HG03457 (cell line): ENCODE measurements around the gene MRI1.
"Not testable (repeated sequence)": the region's sequence is repeated elsewhere in the genome, so short reads cannot be mapped to it uniquely, and the experiment has no call there.

ENCODE experiments used
- ATAC-seq: cut with Tn5 transposase; IDR thresholded peaks from one replicate; pipeline ENCODE4 v1.9.1; 2021; ENCODE audit warnings: moderate number of reproducible peaks; ENCODE audit not compliant: unreplicated experiment

Gene MRI1

GRCh38 chr19:13764101-13764807 is at the start of gene MRI1:
TSS of gene MRI1 (plus strand) at chr19:13764522. CDS start at chr19:13764589, 67 bp downstream.
- no peak for ATAC-seq

DNA sequence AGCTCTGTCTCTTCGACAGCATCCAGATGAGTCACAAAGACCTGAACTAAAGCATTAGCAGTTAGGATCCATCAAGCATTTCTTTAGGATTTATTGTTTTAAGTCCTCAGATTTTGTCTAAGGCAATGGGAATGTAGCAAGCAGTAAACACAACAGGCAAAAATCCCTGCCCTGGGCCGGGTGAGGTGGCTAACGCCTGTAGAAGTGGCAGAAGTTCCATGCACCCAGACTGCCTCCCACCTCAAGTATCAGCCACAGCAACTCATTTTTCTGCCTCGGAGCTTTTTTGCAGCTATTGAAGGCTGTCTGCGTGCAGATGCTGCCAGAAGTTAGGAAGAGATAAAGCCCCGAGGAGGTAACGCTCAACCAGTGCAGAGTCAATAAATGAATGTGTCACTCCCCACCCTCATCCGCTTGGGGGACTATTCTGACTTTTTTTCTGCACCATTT is 47.1 kb upstream of the MRI1 start:
- ATAC-seq: no peak

GRCh38 chr19:13718733-13719132 is 45.6 kb upstream of the MRI1 start:
- ATAC-seq: no peak

- no peak for ATAC-seq
These were observed 42.2 kb upstream of the MRI1 start for GRCh38 chr19:13722146-13722545.

DNA sequence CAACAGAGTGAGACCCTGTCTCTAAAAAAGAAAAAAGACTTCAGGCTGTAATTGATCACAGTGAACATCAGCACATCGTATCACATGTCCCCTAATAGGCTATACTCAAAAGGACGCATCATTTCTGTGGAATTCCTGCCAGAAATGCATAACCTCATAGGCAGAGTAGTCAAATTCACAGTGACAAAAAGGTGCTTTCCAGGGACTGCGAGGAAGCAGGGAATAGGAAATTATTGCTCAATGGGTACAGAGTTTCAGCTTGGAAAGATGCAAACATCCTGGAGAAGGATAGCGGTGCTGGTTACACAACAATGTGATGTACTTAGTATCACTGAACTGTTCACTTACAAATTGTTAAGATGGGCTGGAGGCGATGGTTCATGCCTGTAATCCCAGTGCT is 41.1 kb upstream of the MRI1 start:
- ATAC-seq: no peak

DNA sequence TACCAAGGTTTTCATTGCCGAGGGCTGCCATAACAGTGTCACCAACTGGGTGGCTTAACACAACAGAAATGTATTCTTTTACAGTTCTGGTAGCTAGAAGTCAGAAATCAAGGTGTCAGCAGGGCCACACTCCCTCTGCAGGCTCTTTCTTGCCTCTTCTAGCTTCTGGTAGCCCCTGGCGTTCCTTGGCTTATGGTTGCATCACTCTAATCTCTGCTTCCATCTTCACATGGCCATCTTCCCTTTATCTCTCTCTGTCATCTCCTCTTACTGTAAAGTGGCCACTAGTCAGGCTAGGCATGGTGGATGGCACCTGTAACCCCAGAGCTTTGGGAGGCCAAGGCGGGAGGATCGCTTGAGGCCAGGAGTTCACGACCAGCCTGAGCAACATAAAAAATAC is 38.0 kb upstream of the MRI1 start:
- no peak for ATAC-seq

GRCh38 chr19:13727798-13728197 is 36.5 kb upstream of the MRI1 start:
- no peak for ATAC-seq

- ATAC-seq: no peak
These were observed 34.5 kb upstream of the MRI1 start for GRCh38 chr19:13729859-13730258.

DNA sequence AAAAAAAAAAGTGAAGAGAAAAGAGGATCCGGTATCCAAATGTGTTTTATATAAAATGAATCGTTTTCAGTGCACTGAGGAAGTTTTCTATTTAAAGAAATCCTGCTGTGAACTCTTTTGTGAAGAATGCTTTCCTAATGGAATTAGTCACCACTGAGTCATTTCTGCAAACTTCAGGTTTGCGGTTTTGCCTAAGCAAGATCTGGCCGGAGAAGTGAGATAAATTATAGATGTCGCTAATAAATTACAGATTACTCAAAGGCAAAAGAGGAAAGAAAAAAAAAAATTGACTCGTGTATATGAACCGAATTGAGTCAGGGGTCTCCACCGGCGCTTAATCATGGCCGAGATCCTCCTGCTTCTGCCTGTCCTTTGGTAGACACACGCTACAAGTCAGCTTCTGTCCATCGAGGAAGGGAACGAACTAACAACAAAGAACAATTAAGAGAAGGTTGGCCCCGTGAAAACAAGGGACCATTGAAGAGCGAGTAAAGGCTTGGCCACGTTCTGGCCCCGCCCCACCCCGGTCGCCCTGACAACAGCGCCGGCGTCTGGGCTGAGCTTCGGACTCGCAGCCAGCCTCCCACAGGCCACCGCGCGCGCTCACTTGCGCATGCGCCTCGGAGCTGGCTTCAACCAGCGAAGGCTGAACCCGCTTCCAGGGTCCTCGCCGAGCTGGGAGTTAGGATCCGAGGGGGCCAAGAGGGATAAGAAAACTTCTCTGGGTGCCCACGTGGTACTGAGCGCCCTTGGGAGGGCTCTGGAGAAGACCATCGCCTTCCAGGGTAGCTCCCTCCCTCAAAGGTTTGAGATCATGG is 33.0 kb upstream of the MRI1 start:
- ATAC-seq: peak; percentile 84

- ATAC-seq: no peak
These were observed 32.0 kb upstream of the MRI1 start for GRCh38 chr19:13732337-13732736.

- ATAC-seq: no peak
These were observed 29.6 kb upstream of the MRI1 start for GRCh38 chr19:13734751-13735150.

DNA sequence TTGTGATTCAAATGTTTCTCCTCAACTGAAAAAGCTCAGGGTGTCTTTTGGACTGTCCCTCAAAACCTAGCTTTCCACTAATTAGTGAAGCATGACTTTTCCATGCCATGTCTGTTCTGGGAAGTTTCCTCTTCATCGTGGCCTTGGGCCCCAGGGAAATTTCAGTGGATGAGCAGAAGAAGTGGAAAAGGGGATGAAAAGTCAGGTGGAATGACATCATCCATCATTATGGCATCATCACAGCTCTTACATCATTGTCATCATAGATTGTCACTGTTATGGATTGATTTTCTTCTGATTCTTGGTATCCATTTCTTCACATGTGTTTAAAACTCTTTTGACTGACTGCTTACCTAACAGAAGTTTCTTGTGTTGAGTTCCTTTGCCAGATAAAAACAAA is 26.2 kb upstream of the MRI1 start:
- no peak for ATAC-seq

- ATAC-seq: no peak
These were observed 22.4 kb upstream of the MRI1 start for GRCh38 chr19:13741893-13742292.

DNA sequence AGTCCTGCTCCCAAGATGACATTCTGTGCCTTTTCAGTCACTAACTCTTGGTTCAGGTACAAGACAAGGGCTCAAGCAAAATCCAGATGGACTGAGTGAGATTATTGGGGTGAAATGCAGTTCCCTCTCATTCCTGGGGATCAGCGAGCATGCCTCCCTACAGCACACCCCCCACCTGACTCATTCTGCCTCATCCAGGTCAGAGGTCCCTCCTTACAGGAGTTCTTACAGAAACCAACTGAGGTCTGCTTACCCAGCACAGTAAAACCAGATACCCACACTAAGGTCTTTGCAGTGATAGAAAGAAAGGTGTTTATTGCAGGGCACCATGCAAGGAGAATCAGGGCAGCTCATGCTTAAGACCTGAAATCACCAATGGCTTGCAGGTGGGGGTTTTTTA is 21.6 kb upstream of the MRI1 start:
- ATAC-seq: no peak

DNA sequence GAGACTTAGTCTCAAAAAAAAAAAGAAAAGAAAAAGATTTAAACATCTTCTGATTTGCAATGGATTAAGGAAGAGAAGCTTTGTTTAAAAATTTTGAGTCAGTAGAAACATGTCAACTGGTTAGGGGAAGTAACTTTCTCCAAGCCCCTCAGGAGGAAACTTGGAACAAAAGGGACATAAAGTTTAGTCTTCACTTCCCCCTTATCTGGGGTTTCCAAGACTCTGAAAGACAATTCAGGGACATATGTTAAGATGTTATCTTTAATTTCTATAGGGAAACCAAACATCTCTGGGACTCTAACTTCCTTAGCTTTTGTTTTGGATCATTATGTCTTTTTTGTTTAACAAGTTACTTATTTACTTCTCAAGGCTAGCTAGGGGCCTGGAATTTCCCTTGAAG is 20.1 kb upstream of the MRI1 start:
- no peak for ATAC-seq

GRCh38 chr19:13747098-13747453 is 17.2 kb upstream of the MRI1 start:
- ATAC-seq: no peak

- no peak for ATAC-seq
These were observed 16.0 kb upstream of the MRI1 start for GRCh38 chr19:13748169-13748828.

DNA sequence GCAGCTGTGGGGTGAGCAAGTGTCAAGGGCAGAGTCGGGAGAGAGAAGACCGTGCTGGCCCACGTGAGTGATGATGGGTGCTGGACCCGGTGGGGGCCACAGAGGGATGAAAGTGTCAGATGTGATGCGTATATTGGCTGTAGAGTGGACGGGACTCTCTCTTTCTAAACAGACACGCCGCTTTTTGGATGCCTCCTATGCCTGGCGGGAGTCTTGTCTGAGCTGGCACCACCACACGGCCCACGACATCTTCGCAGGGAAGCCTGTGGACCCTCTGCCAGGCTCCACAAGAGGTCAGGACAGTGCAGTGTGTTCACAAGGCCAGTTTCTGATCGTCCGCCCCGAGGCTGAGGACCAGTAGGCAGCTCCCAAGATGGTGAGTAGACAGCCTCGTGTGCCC is 12.9 kb upstream of the MRI1 start:
- ATAC-seq: no peak

- not testable (repeated sequence) for ATAC-seq
These were observed 10.7 kb upstream of the MRI1 start for GRCh38 chr19:13753622-13754021.

GRCh38 chr19:13756210-13756609 is 8.1 kb upstream of the MRI1 start:
- ATAC-seq: no peak

GRCh38 chr19:13757805-13758772 is 6.2 kb upstream of the MRI1 start:
- ATAC-seq: no peak
